MM.1S (cell line): Measurements from ENCODE around the gene SKIC2.

Experiments used
- EZH2 ChIP-seq: fragments of 300-600 bp; sonication (generic); optimal IDR thresholded peaks from 2 replicates; pipeline ENCODE3; 2017; ENCODE audit warnings: low read depth, mild to moderate bottlenecking, antibody characterized with exemption, low read length, mixed read lengths
- TF ChIP-seq, protein P1 (sequence below): fragments of 300-600 bp; sonication (generic); IDR thresholded peaks from 2 replicates; pipeline ENCODE4 v1.5.1; 2016; ENCODE audit warnings: antibody characterized with exemption, low read length, mixed read lengths

DNA sequence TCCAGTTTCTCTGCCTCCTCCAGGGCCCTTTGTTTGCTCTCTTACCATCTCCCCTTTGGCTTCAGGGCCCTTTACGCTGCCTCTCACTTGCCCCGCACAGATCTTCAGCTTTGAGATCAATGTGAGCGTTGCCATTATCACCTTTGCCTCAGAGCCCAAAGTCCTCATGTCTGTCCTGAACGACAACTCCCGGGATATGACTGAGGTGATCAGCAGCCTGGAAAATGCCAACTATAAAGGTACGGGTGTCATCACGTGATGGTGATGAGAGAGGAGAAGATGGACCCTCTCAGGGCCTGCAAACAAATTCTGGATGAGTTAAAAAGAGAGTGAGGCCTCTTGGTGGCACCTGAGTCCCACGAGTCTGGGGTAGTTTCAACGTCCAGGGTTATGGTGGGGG lies 23.2 kb upstream of the SKIC2 start:
- TF ChIP-seq, protein P1, sequence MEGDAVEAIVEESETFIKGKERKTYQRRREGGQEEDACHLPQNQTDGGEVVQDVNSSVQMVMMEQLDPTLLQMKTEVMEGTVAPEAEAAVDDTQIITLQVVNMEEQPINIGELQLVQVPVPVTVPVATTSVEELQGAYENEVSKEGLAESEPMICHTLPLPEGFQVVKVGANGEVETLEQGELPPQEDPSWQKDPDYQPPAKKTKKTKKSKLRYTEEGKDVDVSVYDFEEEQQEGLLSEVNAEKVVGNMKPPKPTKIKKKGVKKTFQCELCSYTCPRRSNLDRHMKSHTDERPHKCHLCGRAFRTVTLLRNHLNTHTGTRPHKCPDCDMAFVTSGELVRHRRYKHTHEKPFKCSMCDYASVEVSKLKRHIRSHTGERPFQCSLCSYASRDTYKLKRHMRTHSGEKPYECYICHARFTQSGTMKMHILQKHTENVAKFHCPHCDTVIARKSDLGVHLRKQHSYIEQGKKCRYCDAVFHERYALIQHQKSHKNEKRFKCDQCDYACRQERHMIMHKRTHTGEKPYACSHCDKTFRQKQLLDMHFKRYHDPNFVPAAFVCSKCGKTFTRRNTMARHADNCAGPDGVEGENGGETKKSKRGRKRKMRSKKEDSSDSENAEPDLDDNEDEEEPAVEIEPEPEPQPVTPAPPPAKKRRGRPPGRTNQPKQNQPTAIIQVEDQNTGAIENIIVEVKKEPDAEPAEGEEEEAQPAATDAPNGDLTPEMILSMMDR = no peak
- no peak for TF ChIP-seq EZH2
